OCI-LY7 (cell line): ENCODE results near the gene CS. TPM values are rescaled to one million over a fixed set of nuclear protein-coding genes. Genes with fewer than 3 reads are reported as not detected.
A peak's percentile ranks its signal among the peaks of the same experiment; 100 is the strongest.

ENCODE experiments used
- BruUV-seq: library from RNA; stranded (reverse); fragments of 400-500 nt; replicated peaks from 2 replicates; lab custom pipeline; 2021; lab: Mats Ljungman, UMichigan
- CTCF ChIA-PET: fragments of 300-600 bp; sonication (Branson Sonifier 250); formaldehyde crosslinking; loops from one replicate; lab custom pipeline; 2022; ENCODE audit warnings: antibody characterized with exemption; ENCODE audit not compliant: unreplicated experiment; lab: Charles Lee
- POLR2A ChIA-PET: fragments of 300-600 bp; sonication (Branson Sonifier 250); formaldehyde crosslinking; loops from one replicate; lab custom pipeline; 2022; ENCODE audit warnings: antibody characterized with exemption; lab: Charles Lee
- DNase-seq: peaks from one replicate; pipeline ENCODE4 v3.0.0-alpha.2; 2015; ENCODE audit warnings: low spot score
- H2AFZ ChIP-seq: fragments of 200-600 bp; sonication (generic), shearing (Covaris generic); 2 replicates; pipeline ENCODE4 v1.6.1; 2014; ENCODE audit warnings: mild to moderate bottlenecking, antibody characterized with exemption, low read length, moderate library complexity
- H3K27ac ChIP-seq: fragments of 200-600 bp; sonication (generic); 2 replicates; pipeline ENCODE4 v1.5.1; 2014; ENCODE audit warnings: mixed run types, low read depth, mild to moderate bottlenecking, moderate library complexity, low read length, inconsistent platforms; ENCODE audit not compliant: poor library complexity, severe bottlenecking
- H3K36me3 ChIP-seq: fragments of 200-600 bp; sonication (generic); 2 replicates; pipeline ENCODE4 v1.6.1; 2014; ENCODE audit warnings: mild to moderate bottlenecking, antibody characterized with exemption, low read length, moderate library complexity, mixed read lengths; ENCODE audit not compliant: insufficient read depth
- H3K4me1 ChIP-seq: fragments of 200-600 bp; sonication (generic); 2 replicates; pipeline ENCODE4 v1.5.1; 2014; ENCODE audit warnings: mild to moderate bottlenecking, low read length; ENCODE audit not compliant: insufficient read depth, poor library complexity, severe bottlenecking
- H3K4me2 ChIP-seq: fragments of 200-600 bp; sonication (generic); 2 replicates; pipeline ENCODE4 v1.6.1; 2014; ENCODE audit warnings: mild to moderate bottlenecking, low read length
- H3K4me3 ChIP-seq: fragments of 200-600 bp; sonication (generic); 2 replicates; pipeline ENCODE4 v1.5.1; 2014; ENCODE audit warnings: mild to moderate bottlenecking, low read depth, low read length; ENCODE audit not compliant: poor library complexity, severe bottlenecking
- H3K79me2 ChIP-seq: fragments of 200-600 bp; sonication (generic); 2 replicates; pipeline ENCODE4 v1.6.1; 2016; ENCODE audit warnings: low read depth, mild to moderate bottlenecking, low read length, moderate library complexity, mixed read lengths; ENCODE audit not compliant: insufficient read depth
- H3K9me2 ChIP-seq: fragments of 200-600 bp; sonication (generic); 2 replicates; pipeline ENCODE4 v1.6.1; 2016; ENCODE audit warnings: mild to moderate bottlenecking, low read length, mixed read lengths; ENCODE audit not compliant: insufficient read depth
- H3K9me3 ChIP-seq: fragments of 200-600 bp; sonication (generic); 2 replicates; pipeline ENCODE4 v1.6.1; 2014; ENCODE audit warnings: mild to moderate bottlenecking, mixed run types, low read length, mixed read lengths
- H4K20me1 ChIP-seq: fragments of 200-600 bp; sonication (generic); 2 replicates; pipeline ENCODE4 v1.6.1; 2014; ENCODE audit warnings: mild to moderate bottlenecking, antibody characterized with exemption, low read length, moderate library complexity, mixed read lengths; ENCODE audit not compliant: insufficient read depth
- EZH2phosphoT487 ChIP-seq: fragments of 200-600 bp; sonication (generic); IDR thresholded peaks from 2 replicates; pipeline ENCODE4 v1.6.1; 2018; ENCODE audit warnings: low read depth, borderline replicate concordance, mild to moderate bottlenecking, mixed run types, antibody characterized with exemption, low read length, moderate library complexity, mixed read lengths
- intact Hi-C: fragments of 100-400 bp; cut with micrococcal nuclease; formaldehyde crosslinking; loops from one replicate; pipeline ENCODE4 v1.10.0; 2022; ENCODE audit not compliant: unreplicated experiment
- total RNA-seq, 2 experiments: library from RNA; depleted of rRNA in 1 of 2; stranded (reverse); fragments of >200 nt in 1 of 2; shearing (Covaris generic) in 1 of 2; gene quantifications; 2 replicates each; pipeline ENCODE4 v1.2.3, GENCODE V29; 2014 to 2022
- TF ChIP-seq, protein P1 (sequence below): fragments of 200-600 bp; sonication (generic); conservative IDR thresholded peaks from 2 replicates; pipeline ENCODE4 v1.5.1; 2014; ENCODE audit warnings: mild to moderate bottlenecking, antibody characterized with exemption, low read length, moderate library complexity, mixed read lengths

The CS gene
- total RNA-seq, 2 experiments from 2014 or later: 154 to 262 TPM

DNA sequence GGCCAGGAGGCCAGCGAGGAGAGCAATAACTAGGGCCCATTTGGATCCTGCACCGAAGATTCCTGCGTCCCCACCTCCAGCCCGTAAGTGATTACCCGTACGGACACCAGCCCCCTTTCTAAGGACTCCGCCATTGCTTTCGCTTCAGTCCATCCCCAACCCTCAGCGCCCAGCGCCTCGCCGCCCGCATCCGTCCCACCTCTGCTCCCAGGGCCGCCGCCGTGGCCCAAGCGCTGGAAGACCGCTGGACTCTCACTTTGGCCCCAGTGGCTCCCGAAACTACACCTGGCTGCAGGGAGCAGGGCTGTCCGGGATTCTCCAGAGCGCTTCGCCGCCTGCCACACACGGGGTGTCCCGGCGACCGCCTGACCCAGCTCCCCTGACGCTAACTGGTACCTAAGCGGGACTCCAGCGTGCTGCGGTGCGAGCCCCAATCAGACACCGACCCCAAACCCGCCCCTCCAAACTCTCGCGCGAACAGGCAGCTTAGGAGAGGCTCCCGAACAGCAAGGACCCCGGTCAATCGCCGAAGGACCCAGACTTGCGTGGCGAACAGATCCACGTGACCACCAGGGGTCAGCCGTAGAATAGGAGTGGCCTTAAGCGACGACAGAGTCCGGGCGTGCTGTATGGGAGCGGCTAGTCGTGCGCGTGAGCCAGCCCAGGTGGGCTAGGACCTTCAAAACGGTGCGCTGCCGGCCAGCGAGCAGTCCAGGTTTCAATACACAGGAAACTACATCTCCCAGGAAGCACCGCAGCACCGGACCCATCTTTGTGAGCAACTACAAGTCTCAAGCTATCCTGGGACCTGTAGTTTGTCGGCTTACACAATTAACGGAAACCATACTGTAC lies 15.7 kb upstream of the CS start, which contains the start of gene CNPY2:
CNPY2 (minus strand) TSS at position 367 of the 852 bp plus-strand sequence. CDS start 771 bp downstream, outside the sequence.
- intact Hi-C loops: loop anchor here (1.0 to 5.0 kb wide), 4 partner anchors 61 to 152 kb away; partner anchors contain the start of genes SPRYD4 and TIMELESS
- BruUV-seq: no TSS peak
- Histone ChIP-seq H3K4me2 (peak within 1 kb of the TSS; percentile 84), H3K79me2 (peaks cover 15% of the 10 kb centered on the region; the same call in 1 of the 2 replicates), H4K20me1 (no peaks in the 10 kb centered on the region), H2AFZ (peak within 1 kb of the TSS; percentile 68), H3K9me3 (no peaks in the 10 kb centered on the region), H3K4me3 (peak within 1 kb of the TSS; percentile 83), H3K27ac (peak within 1 kb of the TSS; percentile 60), H3K4me1 (peaks cover 14% of the 10 kb centered on the region), H3K9me2 (no peaks in the 10 kb centered on the region), H3K36me3 (peaks cover 44% of the 10 kb centered on the region)
- DNase-seq: peak; percentile 96
- TF ChIP-seq EZH2phosphoT487: no peak
- TF ChIP-seq, protein P1, sequence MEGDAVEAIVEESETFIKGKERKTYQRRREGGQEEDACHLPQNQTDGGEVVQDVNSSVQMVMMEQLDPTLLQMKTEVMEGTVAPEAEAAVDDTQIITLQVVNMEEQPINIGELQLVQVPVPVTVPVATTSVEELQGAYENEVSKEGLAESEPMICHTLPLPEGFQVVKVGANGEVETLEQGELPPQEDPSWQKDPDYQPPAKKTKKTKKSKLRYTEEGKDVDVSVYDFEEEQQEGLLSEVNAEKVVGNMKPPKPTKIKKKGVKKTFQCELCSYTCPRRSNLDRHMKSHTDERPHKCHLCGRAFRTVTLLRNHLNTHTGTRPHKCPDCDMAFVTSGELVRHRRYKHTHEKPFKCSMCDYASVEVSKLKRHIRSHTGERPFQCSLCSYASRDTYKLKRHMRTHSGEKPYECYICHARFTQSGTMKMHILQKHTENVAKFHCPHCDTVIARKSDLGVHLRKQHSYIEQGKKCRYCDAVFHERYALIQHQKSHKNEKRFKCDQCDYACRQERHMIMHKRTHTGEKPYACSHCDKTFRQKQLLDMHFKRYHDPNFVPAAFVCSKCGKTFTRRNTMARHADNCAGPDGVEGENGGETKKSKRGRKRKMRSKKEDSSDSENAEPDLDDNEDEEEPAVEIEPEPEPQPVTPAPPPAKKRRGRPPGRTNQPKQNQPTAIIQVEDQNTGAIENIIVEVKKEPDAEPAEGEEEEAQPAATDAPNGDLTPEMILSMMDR: peak; percentile 48; the same call in 1 of the 2 replicates
- ChIA-PET POLR2A (interaction anchor here (0.6 to 2.7 kb wide), 19 partner anchors 9 to 148 kb away, joined by 3 to 17 read pairs (median 4); partner anchors contain the start of genes IL23A, PAN2, RNF41 and STAT2), CTCF (interaction anchor here (0.5 to 2.1 kb wide), 7 partner anchors 11 to 495 kb away, joined by 3 to 12 read pairs (median 4); partner anchors contain the start of gene CS)

DNA sequence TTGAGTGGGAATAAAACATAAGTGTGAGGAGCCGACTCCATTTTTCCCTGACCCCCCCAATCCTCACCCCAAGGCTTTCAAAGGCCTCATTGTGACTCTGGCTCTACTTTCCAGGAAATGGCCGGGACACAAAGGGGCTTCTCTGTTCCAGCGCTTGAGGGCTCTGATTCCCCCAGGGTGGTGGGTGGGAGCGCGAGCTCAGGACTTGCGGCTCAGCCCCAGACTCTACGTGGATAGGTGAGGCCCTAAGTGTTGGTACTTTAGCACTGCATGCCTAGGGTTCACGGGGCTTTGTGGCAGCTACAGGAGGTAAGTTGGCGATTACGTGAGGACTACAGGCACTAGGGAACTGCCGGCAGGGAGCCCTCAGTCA lies 15.1 kb upstream of the CS start:
- H2AFZ ChIP-seq: peak overlapping the region; percentile 68

More for the DNA sequence above, 15.1 kb upstream of the CS start:
- H3K27ac ChIP-seq: peak overlapping the region; percentile 60
- H3K4me1 ChIP-seq: peaks cover 14% of the 10 kb centered on the region
- peak overlapping the region; percentile 83 for H3K4me3 ChIP-seq
- intact Hi-C loops: loop anchor here (5.0 kb wide), 1 partner anchor 62 kb away; no protein-coding TSS in a partner anchor
- CTCF ChIA-PET: interaction anchor here (0.7 to 2.1 kb wide), 3 partner anchors 16 to 154 kb away, joined by 3 to 12 read pairs (median 10); partner anchors contain the start of gene CS
- H3K9me3 ChIP-seq: no peaks in the 10 kb centered on the region
- no peaks in the 10 kb centered on the region for H4K20me1 ChIP-seq
- TF ChIP-seq EZH2phosphoT487: no peak
- TF ChIP-seq, protein P1: no peak
- POLR2A ChIA-PET: interaction anchor here (0.7 to 2.7 kb wide), 12 partner anchors 10 to 149 kb away, joined by 3 to 17 read pairs (median 6); partner anchors contain the start of genes IL23A, RNF41, STAT2 and TIMELESS
- DNase-seq: peak; percentile 36
- H3K4me2 ChIP-seq: peak overlapping the region; percentile 84
- BruUV-seq: no TSS peak
- peaks cover 50% of the 10 kb centered on the region for H3K36me3 ChIP-seq
- H3K9me2 ChIP-seq: no peaks in the 10 kb centered on the region
- peaks cover 15% of the 10 kb centered on the region; the same call in 1 of the 2 replicates for H3K79me2 ChIP-seq
